ENCODE results near the gene RHD. TPM values are rescaled to one million over a fixed set of nuclear protein-coding genes. Genes with fewer than 3 reads are reported as not detected.

Gene RHD
- total RNA-seq, 2 donors from 2014 or later = not detected

Other genes with a start within 250 kb of the RHD start
- 10 to 100 TPM; 46.5 to 51.0 TPM for gene SYF2, start 40.0 kb upstream of the RHD start, total RNA-seq
- 100 to 1,000 TPM; 114 to 145 TPM for gene RSRP1, start 25.1 kb upstream of the RHD start, total RNA-seq
- gene TMEM50A, start 65.8 kb downstream of the RHD start, total RNA-seq = 10 to 100 TPM; 70.0 to 90.6 TPM
- 1 to 10 TPM; 2.4 to 3.9 TPM for gene RHCE, start 148.3 kb downstream of the RHD start, total RNA-seq
- 10 to 100 TPM; 25.5 to 31.0 TPM for gene MACO1, start 158.4 kb downstream of the RHD start, total RNA-seq